Measurements from ENCODE around the gene GPR75.
A peak's percentile ranks its signal among the peaks of the same experiment; 100 is the strongest.

The GPR75 gene

DNA sequence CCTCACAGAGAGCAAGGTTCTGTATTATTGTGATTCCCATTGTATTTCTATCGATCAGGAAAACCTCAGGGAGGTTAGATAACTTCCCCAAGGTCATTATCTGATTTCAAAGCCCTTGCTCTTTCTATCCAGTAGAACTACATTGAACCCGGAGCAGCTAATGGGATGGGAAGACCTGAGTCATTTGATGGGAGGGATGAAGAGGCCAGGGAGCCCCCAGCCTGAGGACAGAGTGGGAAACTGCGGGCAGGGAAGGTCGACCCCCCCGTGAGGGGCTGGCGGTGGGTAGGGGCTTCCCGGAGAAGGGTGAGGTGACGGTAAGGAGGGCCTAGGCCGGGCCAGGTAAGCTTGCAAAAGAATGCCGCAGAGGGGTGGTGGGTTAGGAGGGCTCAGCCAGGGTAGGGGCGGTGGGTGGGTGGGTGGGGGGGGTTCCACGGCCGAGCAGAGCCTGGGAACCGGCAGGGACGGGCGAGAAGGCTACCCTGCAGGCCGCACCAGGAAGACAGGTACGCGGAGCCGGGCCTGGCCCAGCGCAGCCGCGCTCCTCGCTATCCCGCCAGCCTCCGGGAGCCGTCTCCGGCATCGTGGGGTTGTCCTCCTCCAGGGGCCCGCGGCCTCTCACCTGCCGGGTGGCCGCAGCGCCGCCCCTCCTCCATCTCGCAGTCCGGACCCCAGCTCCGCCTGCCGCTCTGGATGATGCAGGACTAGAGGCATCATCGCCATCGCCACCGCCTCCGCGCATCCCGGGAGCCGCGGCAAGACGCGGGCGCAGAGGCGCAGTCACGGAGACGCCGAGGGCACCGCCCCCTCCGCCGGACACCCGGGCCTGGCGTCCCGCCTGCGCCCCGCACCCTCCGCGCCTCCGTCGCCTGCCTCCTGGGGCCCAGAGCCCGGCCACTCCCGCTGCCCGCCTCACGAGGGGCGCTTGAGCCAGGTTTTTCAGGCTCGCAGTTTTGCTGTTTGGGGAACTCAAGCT, at the start of gene GPR75:
TSS of gene GPR75 (minus strand) at position 762 of the 976 bp plus-strand sequence. CDS start 5,211 bp downstream, outside the sequence.
- DNase-seq (ENCODE audit: low read depth) = no peak

DNA sequence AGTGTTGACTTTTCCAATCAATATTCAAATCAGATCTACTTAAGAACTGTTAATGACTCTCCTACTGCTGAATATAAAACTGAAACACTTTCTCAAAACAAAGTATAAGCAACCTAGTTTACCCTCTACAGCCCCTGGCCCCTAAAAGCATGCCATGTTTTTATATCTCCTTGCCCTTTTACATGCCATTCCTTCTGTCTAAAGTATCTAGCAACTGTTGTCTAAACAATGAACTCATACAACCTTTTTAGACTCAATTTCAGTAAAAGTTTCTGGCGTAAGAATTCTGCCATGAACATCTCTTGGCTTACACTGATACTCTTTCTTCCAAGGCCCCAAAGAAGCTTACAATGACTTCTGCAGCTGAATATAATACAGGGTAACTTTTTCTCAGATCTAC, 47.8 kb upstream of the GPR75 start:
- DNase-seq (ENCODE audit: low read depth) = no peak

DNA sequence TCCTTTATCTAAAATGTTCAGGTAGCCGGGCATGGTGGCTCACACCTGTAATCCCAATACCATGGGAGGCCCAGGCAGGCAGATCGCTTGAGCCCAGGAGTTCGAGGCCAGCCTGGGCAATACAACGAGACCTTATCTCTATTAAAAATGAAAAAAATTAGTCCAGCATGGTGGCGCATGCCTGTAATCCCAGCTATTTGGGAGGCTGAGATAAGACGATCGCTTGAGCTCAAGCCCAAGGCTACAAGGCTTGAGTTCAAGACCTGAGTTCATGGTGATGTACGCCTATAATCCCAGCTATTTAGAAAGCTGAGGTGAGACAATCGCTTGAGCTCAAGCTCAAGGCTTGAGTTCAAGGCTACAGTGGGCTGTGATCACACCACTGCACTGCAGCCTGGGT, 45.6 kb upstream of the GPR75 start:
- no peak for DNase-seq (ENCODE audit: low read depth)

DNA sequence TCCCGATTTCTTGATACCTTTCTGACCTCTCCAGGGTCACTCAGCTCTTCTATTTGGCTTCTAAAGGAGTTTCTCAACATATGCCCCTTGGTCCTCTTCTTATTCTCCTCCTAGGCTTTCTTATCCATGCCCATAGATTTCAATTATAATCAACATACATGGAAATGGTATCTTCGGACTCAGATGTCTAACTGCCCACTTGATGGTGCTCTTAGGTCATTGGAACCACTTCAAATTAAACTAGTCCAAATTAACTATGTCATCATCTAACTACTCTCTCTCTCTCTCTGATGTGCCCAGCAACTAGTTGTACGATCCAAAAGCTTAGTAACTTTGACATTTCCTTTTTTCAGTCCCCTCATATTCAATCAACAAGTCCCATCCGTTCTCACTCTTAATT, 43.2 kb upstream of the GPR75 start:
- no peak for DNase-seq (ENCODE audit: low read depth)

DNA sequence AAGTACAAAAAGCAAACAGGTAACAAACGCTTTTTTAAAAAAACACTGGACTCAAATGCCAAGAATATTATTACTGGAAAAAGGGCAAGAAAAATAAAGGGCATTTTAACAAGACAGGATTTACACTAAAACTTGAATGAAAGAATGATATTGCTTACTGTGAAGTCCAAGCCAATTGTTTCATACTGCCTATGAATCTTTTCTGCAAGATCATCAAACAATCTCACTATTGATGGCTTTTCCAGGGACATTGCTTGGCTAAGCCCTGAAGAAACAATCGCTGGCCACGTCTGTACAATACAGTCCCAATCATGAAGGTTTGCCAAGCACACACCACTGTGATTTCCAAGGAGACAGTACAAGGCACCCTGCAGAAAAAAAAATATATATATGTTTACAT, 41.4 kb upstream of the GPR75 start:
- DNase-seq (ENCODE audit: low read depth) = no peak

DNA sequence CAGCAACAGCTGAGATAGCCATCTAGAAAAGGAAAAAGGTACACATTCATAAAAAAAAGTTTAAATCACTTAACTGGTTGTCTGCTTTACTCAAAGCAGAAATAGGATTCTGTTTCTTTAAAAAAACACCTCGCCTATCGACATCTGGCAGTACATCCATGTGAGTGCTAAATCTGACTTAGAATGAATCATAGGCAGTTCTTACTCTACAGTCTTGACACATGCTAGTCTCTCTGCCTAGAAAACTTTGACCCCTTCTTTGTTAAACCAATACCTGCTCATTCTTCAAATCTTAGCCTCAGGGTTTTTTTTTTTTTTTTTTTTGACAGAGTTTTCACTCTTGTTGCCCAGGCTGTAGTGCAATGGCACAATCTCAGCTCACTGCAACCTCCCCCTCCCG, 37.1 kb upstream of the GPR75 start:
- DNase-seq (ENCODE audit: low read depth) = peak; percentile 9

DNA sequence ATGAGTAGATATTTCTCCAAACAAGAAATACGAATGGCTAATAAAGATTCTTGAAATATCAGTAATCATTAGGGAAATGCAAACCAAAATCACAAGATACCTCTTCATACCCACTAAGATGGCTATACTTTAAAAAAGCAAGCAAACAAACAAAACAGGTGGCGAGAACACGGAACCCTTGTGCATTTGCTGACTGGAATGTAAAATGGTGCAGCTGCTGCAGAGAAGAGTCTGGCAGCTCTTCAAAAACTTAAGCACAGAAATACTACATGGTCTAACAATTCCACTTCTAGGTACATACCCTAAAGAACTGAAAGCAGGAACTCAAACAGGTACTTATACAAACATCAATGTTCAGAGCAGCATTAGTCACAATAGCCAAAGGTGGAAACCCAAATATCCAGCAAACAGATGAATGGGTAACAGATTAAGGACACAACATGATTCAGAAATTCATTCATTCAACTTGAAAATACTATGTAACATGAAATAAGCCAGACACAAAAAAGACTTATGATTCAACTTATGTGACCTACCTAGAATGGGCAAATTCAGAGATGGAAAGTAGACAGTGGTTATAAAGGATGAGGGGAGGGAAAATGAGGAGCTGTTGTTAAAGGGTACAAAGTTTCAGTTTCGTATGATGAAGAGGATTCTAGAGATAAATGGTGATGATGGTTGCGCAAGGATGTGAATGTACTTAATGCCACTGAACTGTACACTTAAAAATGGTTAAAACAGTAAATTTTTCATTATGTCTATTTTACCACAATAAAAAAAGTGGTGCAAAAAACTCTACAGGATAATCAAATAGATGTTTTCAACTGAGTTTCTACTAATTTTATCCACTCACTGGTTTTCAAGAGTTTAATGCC, 26.9 kb upstream of the GPR75 start:
- DNase-seq (ENCODE audit: low read depth) = no peak

DNA sequence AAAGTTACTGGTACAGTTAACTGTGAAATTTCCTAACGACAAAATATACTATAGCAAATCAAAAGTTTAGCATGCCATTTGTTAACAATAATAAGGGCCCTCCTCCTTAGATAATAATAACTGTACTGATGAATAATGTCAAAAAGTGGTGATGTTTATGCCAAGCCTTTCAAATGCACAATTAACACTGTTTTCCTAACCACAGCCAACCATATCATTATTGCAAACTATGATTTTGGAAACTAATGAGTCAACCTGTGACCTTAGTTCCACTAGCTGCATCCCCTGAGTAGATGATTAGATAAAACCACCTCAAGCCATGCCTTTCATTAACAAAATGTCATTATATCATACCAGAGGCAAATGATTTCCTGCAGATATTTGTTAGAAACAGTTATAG, 25.1 kb upstream of the GPR75 start:
- no peak for DNase-seq (ENCODE audit: low read depth)

DNA sequence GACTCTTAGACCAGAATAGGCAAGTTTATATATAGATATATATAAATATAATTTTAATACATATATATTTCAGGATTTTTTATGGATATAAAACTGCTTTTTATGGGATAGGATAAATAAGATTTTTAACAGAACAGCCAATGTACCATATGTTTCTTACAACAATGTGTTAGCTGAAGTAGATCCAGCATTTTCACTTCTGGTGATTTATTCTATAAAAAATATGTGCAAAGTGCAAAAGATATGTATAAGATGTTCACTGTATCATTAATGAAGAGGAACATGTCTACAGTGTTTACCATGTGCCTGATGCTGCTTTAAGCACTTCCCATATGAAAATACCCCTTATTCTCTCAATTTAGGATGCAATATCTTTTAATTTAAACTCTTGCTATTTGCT, 22.2 kb upstream of the GPR75 start:
- no peak for DNase-seq (ENCODE audit: low read depth)

DNA sequence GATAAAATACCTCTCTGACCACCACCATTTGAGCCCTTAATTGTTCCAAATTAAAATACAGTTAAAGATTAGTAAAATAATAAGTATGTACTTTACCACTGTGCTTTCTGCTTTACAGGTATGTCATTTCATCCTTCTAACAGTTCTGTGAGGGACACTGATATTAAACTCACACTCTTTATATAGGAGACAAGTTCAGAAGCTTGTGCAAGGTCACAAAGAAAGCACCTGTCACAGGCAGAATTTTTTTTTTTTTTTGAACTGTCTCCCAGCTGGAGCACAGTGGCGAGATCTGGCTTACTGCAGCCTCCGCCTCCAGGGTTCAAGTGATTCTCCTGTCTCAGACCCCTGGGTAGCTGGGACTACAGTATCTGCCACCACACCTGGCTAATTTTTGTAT, 21.6 kb upstream of the GPR75 start:
- DNase-seq (ENCODE audit: low read depth) = no peak

DNA sequence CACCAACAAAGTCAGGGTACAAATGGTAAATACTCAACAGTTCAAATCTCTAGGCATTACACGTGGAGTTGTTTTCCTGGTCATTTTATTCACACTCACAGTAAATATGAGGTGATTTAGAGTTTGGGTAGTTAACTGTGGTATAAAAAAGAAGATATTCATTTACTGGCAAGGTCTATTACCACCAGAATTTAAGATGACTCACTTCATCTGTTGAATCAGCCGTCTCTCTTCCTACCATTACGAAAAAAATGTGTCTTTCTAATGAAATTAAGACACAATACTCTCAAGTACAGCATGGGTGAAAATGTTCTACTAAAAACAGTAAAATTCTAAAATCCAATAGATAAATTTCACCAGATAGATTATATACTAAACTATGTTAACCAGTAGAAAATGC, 21.0 kb upstream of the GPR75 start:
- peak; percentile 42 for DNase-seq (ENCODE audit: low read depth)

DNA sequence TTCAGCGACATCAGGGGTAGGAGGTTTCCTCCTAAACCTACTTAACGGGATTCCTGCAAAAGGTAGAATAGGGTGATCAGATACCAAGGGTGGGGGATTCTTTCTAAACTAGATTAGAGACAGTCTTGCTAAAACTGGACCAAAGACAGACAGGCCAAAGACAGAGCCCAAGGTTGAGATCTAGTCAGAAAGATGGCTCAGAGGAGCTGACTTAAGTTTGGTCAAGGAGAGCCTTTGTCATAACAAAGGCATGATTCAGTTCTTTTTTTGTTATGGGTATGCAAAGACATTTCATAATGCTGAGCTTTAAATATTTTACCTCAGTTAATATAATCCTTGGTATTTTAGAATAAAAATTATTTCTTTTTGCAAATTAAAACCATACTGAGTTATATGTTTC, 17.8 kb upstream of the GPR75 start:
- DNase-seq (ENCODE audit: low read depth) = no peak

DNA sequence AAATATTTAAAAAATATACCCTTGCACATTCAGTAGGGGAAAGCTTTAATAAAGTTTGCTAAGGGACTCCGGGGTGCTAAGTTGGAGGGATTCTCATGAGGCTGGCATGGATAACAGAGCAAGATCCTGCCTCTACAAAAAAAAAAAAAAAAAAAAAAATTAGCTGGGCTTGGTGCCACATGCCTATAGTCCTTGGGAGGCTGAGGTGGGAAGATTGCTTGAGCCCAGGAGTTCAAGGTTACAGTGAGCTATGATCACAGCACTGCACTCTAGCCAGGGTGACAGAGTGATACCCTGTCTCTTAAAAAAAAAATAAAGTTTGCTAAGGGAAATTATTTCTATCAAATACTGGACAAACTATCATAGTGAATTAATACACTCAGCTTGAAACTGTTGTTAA, 17.3 kb upstream of the GPR75 start:
- DNase-seq (ENCODE audit: low read depth) = no peak

DNA sequence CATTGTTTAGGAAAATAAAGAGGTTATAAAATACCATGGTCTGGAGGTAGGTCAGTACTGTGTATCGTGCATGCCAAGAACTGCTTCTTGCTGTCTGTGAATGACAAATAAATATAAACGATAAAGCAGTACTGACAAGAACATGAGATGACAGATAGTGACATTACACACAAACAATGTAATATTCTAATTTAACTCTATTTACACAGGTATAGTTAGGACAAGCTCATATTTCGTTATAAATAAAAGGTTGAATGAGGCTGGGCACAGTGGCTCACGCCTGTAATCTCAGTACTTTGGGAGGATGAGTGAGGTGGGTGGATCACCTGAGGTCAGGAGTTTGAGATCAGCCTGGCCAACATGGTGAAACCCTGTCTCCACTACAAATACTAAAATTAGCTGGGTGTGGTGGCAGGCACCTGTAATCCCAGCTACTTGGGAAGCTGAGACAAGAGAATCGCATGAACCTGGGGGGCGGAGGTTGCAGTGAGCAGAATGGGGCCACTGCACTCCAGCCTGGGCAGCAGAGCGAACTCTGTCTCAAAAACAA, 14.7 kb upstream of the GPR75 start:
- no peak for DNase-seq (ENCODE audit: low read depth)

DNA sequence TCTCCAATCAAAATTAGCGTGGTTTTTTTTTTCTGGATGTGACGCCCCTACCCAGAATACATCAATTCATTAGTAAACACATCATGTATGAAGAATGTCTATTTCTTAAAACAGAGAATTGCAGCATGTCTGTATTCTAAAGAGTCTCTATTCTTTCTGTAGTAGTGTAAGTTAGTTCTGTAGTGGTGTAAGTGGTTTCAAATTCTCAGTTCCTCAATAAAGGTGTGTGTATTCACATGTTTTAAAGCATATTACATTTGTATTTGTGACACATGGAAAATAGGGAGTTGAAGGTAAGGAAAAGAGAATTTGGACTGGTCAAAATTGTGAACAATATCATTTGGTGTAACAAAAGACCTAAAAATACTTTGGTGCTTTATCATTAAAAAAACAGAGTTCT, 8.0 kb upstream of the GPR75 start:
- DNase-seq (ENCODE audit: low read depth) = no peak

DNA sequence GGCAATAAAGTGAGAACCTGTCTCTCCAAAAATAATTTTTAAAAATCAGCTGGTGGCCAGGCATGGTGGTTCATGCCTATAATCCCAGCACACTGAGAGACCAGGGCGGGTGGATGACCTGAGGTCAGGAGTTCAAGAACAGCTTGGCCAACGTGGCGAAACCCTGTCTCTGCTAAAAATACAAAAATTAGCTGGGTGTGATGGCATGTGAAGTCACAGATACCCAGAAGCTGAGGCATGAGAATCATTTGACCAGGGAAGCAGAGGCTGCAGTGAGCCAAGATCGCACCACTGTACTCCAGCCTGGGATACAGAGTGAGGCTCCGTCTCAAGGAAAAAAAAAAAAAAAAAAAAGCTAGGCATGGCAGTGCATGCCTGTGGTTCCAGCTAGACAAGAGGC, 7.4 kb upstream of the GPR75 start:
- DNase-seq (ENCODE audit: low read depth) = no peak

DNA sequence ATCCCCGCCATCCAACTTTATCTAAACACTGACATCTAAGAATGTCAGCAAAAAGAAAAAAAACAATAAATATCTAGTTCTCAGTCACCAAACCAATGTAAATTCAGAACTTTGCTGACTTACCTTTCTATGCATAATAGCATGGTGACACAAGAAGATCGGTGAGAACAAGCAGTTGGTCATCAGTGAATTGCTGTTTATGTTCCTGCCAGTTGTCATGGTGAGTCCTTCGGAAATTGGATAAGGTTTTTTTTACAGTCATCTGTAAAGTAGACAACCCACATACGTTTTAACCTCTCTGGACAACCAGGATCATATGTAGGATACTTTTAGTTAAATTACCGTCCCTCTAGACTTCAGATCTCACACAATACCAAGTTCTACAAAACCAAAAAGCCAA, 6.2 kb upstream of the GPR75 start:
- DNase-seq (ENCODE audit: low read depth) = no peak

DNA sequence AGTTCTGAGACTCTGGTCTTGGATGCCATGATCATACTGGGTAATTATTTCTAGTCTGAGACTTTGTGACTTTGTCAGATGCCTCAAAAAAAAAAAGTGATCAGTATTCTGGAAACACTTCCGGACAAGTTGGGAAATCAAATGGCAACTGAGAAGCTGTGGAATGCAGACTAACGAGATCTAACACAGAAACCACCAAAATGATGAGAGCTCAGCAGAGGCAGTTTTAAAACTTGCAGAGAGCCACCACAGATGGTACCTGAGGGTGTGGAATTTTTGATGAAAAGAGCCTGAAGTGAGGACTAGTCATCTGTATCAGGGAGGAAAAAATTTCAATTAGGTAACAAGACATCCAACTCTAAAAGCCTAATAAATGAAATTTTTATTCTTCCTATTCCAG, 5.5 kb upstream of the GPR75 start:
- peak; percentile 17 for DNase-seq (ENCODE audit: low read depth)

DNA sequence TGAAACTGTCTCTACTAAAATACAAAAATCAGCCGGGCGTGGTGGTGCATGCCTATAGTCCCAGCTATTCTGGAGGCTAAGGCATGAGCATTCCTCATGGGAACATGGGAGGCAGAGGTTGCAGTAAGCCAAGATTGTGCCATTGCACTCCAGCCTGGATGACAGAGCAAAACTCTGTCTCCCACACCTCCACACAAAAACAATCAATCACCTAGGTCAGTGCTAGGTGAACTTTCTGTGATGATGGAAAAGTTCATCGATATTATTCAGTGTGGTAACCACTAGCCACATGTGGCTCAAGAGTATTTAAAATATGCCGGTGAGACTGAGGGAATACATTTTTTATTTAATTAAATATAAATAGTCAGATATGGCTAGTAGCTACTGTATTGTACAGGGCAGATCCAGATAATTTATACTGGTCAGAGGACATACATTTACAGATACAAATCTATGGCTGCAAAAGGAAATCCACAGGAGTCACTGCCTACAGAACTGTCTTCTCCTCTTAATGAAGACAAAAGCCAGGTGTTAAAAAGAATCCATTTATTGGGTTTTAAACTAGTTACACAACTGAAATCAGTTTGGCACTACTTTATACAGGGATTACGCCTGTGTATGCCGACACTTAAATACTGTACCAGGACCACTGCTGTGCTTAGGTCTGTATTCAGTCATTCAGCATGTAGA, 3.9 kb upstream of the GPR75 start:
- DNase-seq (ENCODE audit: low read depth) = no peak

DNA sequence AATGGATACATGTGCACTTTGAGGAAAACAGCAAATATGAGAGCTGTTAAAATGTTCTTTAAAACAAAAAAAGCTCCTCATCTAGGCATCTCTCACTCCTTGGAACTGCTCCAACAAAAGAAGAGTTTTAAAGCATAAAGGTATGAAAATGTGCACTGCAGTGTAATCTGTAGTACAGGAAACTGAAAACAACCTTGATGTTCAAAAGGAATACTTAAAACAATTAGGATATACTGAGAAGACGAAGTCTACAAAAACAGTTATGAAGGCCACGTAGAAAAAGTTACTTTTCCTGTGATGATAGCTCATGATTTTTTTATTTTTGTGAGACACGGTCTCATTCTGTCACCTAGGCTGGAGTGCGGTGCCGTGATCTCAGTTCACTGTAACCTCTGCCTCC, 2.1 kb upstream of the GPR75 start:
- DNase-seq (ENCODE audit: low read depth) = no peak

DNA sequence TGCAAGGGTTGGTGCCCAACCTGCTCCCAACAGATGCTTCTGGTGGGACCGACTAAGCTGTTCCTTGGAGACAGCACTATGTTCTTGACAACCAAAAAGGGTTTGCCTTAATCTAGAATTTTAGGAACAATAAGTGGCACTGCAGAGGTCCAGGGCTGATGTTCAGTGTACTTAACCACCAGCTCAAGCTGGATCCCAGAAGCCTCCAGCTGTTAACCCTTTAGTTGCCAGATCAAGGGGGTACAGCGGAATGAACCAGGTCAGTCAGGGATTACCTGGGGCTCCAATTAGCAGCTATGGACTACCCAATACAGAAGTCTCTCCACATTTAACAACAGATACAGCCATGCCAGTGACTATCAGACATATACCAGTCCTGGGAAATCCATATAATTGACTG, 3.5 kb downstream of the GPR75 start:
- DNase-seq (ENCODE audit: low read depth) = no peak

DNA sequence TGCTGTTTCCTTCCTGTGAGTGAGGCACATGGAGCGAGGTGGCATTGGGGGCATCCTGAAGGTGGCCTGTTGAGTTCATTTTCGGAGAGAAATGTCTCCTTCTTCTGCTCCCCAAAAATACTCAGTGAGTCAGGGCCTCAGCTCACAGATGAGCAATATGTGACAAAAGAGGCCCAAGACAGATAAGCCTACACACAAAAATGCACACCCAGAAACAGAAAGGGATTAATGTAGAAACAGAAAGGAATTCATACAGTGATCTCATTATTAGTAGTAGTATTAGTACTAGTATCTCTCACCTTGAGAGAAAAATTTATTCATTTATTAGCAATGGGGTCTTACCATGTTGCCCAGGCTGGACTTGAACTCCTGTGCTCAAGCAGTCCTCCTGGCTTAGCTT, 5.1 kb downstream of the GPR75 start:
- no peak for DNase-seq (ENCODE audit: low read depth)
